Ascending aorta (tissue), 2 donors: ENCODE measurements around the gene TBC1D14. TPM values are rescaled to one million over a fixed set of nuclear protein-coding genes. Genes with fewer than 3 reads are reported as not detected.
A peak's percentile ranks its signal among the peaks of the same experiment; 100 is the strongest.

ENCODE experiments used
- DNase-seq, 2 donors: peaks; one replicate each; pipeline ENCODE4 v3.0.0-alpha.2; 2019; ENCODE audit warnings: low spot score in 2 of 2
- H3K27ac ChIP-seq, 2 donors: fragments of 200-600 bp; sonication (generic); one replicate each; pipeline ENCODE4 v1.5.1; 2016 to 2017; ENCODE audit warnings: mild to moderate bottlenecking in 1 of 2
- H3K27me3 ChIP-seq: fragments of 200-600 bp; sonication (generic); one replicate; pipeline ENCODE4 v1.5.1; 2017
- H3K36me3 ChIP-seq, 2 donors: fragments of 200-600 bp; sonication (generic); one replicate each; pipeline ENCODE4 v1.5.1; 2016
- H3K4me1 ChIP-seq, 2 donors: fragments of 200-600 bp; sonication (generic); one replicate each; pipeline ENCODE4 v1.5.1; 2016 to 2017; ENCODE audit warnings: mild to moderate bottlenecking in 1 of 2
- H3K4me3 ChIP-seq, 2 donors: fragments of 200-600 bp; sonication (generic); one replicate each; pipeline ENCODE4 v1.5.1; 2016 to 2017; ENCODE audit warnings: mild to moderate bottlenecking in 1 of 2
- H3K9me3 ChIP-seq, 2 donors: fragments of 200-600 bp; sonication (generic); one replicate each; pipeline ENCODE4 v1.5.1; 2016
- intact Hi-C: fragments of 100-400 bp; cut with DNase I; formaldehyde crosslinking; loops from one replicate; pipeline ENCODE4 v1.15.1; 2023
- total RNA-seq: library from RNA; depleted of rRNA; stranded (reverse); fragments of >200 nt; gene quantifications from one replicate; pipeline ENCODE4 v1.1.0, GENCODE V29; 2016
- TF ChIP-seq, protein P1 (sequence below), 3 experiments: fragments of 200-600 bp in 2 of 3; fragments of 450-650 bp in 1 of 3; sonication (generic) in 2 of 3; IDR thresholded peaks; one replicate each; pipeline ENCODE4 v1.5.1; 2016 to 2019; ENCODE audit warnings: antibody characterized with exemption in 3 of 3, mild to moderate bottlenecking in 1 of 3, moderate library complexity in 1 of 3

Gene TBC1D14
- total RNA-seq, 1 donor from 2014 or later, result 26.4 TPM

- H3K4me1 ChIP-seq, result peaks cover 0 to 3% of the 10 kb centered on the region in 2 donors
- no peak overlapping the region for H3K4me3 ChIP-seq
- DNase-seq, result no peak
- intact Hi-C loops, result no loop called here
- no peaks in the 10 kb centered on the region for H3K9me3 ChIP-seq
- no peaks in the 10 kb centered on the region for H3K27me3 ChIP-seq
- no peak overlapping the region for H3K27ac ChIP-seq
- TF ChIP-seq, protein P1, sequence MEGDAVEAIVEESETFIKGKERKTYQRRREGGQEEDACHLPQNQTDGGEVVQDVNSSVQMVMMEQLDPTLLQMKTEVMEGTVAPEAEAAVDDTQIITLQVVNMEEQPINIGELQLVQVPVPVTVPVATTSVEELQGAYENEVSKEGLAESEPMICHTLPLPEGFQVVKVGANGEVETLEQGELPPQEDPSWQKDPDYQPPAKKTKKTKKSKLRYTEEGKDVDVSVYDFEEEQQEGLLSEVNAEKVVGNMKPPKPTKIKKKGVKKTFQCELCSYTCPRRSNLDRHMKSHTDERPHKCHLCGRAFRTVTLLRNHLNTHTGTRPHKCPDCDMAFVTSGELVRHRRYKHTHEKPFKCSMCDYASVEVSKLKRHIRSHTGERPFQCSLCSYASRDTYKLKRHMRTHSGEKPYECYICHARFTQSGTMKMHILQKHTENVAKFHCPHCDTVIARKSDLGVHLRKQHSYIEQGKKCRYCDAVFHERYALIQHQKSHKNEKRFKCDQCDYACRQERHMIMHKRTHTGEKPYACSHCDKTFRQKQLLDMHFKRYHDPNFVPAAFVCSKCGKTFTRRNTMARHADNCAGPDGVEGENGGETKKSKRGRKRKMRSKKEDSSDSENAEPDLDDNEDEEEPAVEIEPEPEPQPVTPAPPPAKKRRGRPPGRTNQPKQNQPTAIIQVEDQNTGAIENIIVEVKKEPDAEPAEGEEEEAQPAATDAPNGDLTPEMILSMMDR (IDR thresholded peaks at IDR 0.05), result no peak
- H3K36me3 ChIP-seq, result peaks cover 19 to 46% of the 10 kb centered on the region in 2 donors
Observed at GRCh38 chr4:7052313-7052712, 142.7 kb downstream of the TBC1D14 start.

DNA sequence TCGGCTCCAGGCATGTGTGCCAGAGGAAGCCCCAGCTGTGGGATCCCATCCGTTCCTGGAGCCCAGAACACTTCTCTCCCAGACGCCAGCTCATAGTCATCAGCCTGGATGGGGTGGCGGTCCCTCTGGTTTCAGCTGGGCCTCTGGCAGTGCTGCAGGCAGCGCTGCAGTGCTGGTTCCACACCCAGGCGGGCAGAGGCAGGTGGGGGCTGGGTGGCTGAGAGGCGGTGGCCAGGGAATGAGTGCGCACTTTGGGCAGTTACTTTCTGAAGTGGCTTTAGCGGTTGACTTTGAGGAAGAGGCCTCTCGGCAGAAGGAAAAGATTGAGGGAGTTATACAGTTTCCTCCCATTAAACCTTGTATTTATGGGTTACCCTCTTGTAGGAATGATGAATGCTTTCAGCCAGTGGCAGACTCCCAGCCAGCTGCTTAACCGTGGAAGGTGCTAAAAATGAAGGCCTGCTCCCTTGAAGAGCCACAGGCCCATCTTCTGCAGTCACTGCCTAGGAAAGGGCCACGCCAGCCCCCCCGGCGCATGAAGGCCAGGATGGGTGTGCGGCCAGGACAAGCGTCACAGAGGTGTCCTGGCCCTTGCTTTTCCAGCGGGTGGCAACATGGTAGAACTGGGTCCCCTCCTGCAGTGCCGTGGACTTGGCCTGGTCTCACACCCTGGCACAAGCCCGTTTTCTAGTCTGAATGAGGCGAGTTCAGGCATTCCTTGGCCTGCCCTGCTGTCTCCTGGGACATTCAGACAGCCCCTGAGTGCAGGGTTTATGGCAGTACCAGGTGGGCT lies 143.5 kb downstream of the TBC1D14 start:
- Histone ChIP-seq H3K4me1 (peaks cover 0 to 3% of the 10 kb centered on the region in 2 donors), H3K9me3 (no peaks in the 10 kb centered on the region), H3K27ac (peak overlapping the region in 1 of 2 donors; percentile 34), H3K4me3 (no peak overlapping the region), H3K27me3 (no peaks in the 10 kb centered on the region), H3K36me3 (peaks cover 19 to 48% of the 10 kb centered on the region in 2 donors)
- TF ChIP-seq, protein P1 (IDR thresholded peaks at IDR 0.05), result no peak
- intact Hi-C loops, result no loop called here
- peak in 1 of 2 donors; percentile 63 for DNase-seq

DNA sequence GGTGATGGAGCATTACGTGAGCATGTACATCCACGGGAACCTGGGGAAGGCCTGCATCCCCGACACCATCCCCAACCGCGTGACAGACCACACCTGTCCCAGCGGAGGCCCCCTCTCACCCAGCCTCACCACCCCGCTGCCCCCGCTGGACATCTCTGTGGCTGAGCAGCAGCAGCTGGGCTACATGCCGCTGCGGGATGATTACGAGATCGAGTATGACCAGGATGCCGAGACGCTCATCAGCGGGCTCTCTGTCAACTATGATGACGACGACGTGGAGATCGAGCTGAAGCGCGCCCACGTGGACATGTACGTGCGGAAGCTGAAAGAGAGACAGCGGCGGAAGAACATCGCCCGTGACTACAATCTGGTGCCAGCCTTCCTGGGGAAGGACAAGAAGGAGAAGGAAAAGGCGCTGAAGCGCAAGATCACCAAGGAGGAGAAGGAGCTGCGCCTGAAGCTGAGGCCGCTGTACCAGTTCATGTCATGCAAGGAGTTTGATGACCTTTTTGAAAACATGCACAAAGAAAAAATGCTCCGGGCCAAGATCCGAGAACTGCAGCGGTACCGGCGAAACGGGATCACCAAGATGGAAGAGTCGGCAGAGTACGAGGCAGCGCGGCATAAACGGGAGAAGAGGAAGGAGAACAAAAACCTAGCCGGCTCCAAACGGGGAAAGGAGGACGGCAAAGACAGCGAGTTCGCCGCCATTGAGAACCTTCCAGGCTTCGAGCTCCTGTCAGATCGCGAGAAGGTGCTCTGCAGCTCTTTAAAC lies 144.7 kb downstream of the TBC1D14 start:
- Histone ChIP-seq H3K27ac (no peak overlapping the region), H3K4me3 (no peak overlapping the region), H3K9me3 (no peaks in the 10 kb centered on the region), H3K27me3 (no peaks in the 10 kb centered on the region), H3K4me1 (peaks cover 0 to 3% of the 10 kb centered on the region in 2 donors), H3K36me3 (peaks cover 19 to 54% of the 10 kb centered on the region in 2 donors)
- TF ChIP-seq, protein P1 (IDR thresholded peaks at IDR 0.05), result no peak
- DNase-seq, result no peak
- intact Hi-C loops, result no loop called here

DNA sequence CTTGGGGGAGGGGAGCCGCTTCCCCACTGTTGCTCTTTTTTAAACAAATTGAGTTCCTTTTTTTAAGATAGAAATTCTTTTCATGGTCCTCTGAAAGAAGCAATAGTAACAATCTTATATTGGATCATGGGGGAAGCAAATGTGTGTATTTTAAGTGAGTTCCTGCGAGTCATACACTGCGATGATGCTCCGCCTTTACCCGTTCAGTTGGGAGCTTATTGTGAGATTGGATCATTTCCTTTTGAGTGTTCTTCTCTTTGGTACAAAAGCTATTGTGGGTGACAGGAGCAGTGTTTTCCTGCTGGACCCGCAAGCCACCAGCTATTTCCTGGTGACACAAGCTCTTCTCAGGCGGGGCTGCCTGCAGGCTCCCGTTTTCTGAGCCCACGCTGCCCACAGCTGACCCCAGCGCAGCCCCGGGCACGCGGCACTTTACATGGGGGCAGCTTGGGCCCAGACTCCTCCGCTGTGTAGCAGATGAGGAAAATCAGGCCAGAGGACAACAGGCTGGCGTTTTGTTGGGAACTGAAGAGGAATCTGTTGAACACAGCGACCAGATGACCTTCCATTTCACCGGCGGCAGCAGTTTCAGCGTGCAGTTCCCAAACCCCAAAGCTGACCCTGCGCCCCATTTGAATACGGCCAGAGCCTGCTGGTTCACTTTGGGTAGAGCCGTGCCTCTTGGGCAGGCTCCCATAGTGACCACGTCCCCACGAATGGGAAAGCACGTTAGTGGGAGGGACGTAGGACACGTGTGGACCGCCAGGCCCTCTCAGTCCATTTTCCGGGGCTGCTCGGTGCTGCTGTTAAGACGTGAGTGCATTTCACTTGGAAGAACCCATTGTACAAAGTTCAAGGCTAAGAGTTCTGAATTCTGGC lies 145.7 kb downstream of the TBC1D14 start:
- H3K27me3 ChIP-seq, result no peaks in the 10 kb centered on the region
- no peak overlapping the region for H3K4me3 ChIP-seq
- H3K27ac ChIP-seq, result no peak overlapping the region
- peaks cover 21 to 65% of the 10 kb centered on the region in 2 donors for H3K36me3 ChIP-seq
- peaks cover 0 to 3% of the 10 kb centered on the region in 2 donors for H3K4me1 ChIP-seq
- no peak for DNase-seq
- intact Hi-C loops, result no loop called here
- no peaks in the 10 kb centered on the region for H3K9me3 ChIP-seq
- TF ChIP-seq, protein P1 (IDR thresholded peaks at IDR 0.05), result no peak

- peaks cover 27 to 71% of the 10 kb centered on the region in 2 donors for H3K36me3 ChIP-seq
Observed at GRCh38 chr4:7055990-7056325, 146.3 kb downstream of the TBC1D14 start.

More at GRCh38 chr4:7055990-7056325, 146.3 kb downstream of the TBC1D14 start:
- H3K27me3 ChIP-seq, result no peaks in the 10 kb centered on the region
- H3K27ac ChIP-seq, result no peak overlapping the region
- intact Hi-C loops, result no loop called here
- no peak for DNase-seq
- TF ChIP-seq, protein P1 (IDR thresholded peaks at IDR 0.05), result no peak
- no peaks in the 10 kb centered on the region for H3K9me3 ChIP-seq
- peaks cover 0 to 3% of the 10 kb centered on the region in 2 donors for H3K4me1 ChIP-seq
- H3K4me3 ChIP-seq, result no peak overlapping the region
